ENCODE measurements around the gene DOCK8.
A peak's percentile ranks its signal among the peaks of the same experiment; 100 is the strongest.

DNA sequence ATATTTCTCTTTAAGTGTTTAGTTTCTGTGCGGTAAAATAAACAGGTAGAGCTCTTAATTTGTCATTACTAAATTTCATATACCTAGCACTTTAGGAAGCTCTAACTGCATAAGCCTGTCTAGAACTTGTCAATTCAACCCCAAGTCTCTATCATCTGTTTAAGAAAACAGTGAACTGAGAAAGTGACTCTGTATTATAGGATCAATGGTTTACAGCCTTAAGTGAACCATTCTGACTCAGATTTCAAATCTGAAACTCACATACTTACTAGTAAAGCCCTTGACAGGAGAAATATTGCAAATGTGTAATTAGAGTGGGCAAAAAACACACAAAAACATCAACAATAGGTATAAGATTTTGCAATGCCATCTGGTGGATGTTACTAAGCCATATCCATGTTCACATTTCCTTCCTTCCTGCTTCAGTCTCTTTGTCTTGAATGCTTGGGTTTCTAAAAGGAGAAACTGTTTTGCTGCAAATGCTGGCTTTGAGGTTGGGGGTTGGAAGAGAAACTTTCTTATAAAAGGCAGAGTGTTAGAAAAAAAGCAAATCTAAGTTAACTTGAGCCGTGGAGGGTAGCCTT lies 101.8 kb downstream of the DOCK8 start:
- TF ChIP-seq POLR2A (IDR thresholded peaks at IDR 0.05): no peak
- no peak for TF ChIP-seq POLR2AphosphoS5 (IDR thresholded peaks at IDR 0.05)
- TF ChIP-seq, protein P1, sequence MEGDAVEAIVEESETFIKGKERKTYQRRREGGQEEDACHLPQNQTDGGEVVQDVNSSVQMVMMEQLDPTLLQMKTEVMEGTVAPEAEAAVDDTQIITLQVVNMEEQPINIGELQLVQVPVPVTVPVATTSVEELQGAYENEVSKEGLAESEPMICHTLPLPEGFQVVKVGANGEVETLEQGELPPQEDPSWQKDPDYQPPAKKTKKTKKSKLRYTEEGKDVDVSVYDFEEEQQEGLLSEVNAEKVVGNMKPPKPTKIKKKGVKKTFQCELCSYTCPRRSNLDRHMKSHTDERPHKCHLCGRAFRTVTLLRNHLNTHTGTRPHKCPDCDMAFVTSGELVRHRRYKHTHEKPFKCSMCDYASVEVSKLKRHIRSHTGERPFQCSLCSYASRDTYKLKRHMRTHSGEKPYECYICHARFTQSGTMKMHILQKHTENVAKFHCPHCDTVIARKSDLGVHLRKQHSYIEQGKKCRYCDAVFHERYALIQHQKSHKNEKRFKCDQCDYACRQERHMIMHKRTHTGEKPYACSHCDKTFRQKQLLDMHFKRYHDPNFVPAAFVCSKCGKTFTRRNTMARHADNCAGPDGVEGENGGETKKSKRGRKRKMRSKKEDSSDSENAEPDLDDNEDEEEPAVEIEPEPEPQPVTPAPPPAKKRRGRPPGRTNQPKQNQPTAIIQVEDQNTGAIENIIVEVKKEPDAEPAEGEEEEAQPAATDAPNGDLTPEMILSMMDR (IDR thresholded peaks at IDR 0.05 in 8 of 11, conservative IDR thresholded peaks at IDR 0.05 in 3 of 11): peak in 7 of 11 experiments; percentile 8 to 39 (median 31)
